Neural cell (in vitro differentiated cells): ENCODE measurements around the gene NME7. TPM values are rescaled to one million over a fixed set of nuclear protein-coding genes. Genes with fewer than 3 reads are reported as not detected.

Experiments
- H2AFZ ChIP-seq: fragments of 200-600, 300-800 bp; sonication (generic), shearing (Covaris generic); 2 replicates; pipeline ENCODE4 v1.6.0; 2014; ENCODE audit warnings: low read depth, mild to moderate bottlenecking, antibody characterized with exemption, low read length, moderate library complexity
- H3F3A ChIP-seq: fragments of 200-600 bp; shearing (Covaris generic); 2 replicates; pipeline ENCODE4 v1.6.1; 2016; ENCODE audit warnings: mild to moderate bottlenecking, moderate library complexity, mixed read lengths, antibody characterized with exemption, low read length; ENCODE audit not compliant: insufficient read depth, poor library complexity, severe bottlenecking
- H3K27ac ChIP-seq: fragments of 200-600, 300-800 bp; sonication (generic), shearing (Covaris generic); 2 replicates; pipeline ENCODE4 v1.5.1; 2014; ENCODE audit warnings: mild to moderate bottlenecking, low read length, moderate library complexity
- H3K27me3 ChIP-seq: fragments of 300-800, 200-600 bp; sonication (generic), shearing (Covaris generic); 2 replicates; pipeline ENCODE4 v1.6.0; 2014; ENCODE audit warnings: mild to moderate bottlenecking, low read depth, low read length, moderate library complexity; ENCODE audit not compliant: insufficient read depth
- H3K36me3 ChIP-seq: fragments of 300-800, 200-600 bp; sonication (generic), shearing (Covaris generic); 2 replicates; pipeline ENCODE4 v1.5.1; 2014; ENCODE audit warnings: mild to moderate bottlenecking, antibody characterized with exemption, low read length, moderate library complexity; ENCODE audit not compliant: insufficient read depth
- H3K4me2 ChIP-seq: fragments of 300-800, 200-600 bp; sonication (generic), shearing (Covaris generic); 2 replicates; pipeline ENCODE4 v1.6.0; 2014; ENCODE audit warnings: mild to moderate bottlenecking, low read length
- H3K4me3 ChIP-seq: fragments of 300-800, 200-600 bp; sonication (generic), shearing (Covaris generic); 2 replicates; pipeline ENCODE4 v1.5.1; 2014; ENCODE audit warnings: mild to moderate bottlenecking, low read length, moderate library complexity
- H3K79me2 ChIP-seq: fragments of 200-600 bp; shearing (Covaris generic); replicated peaks from 2 replicates; pipeline ENCODE4 v1.6.0; 2014; ENCODE audit warnings: mild to moderate bottlenecking, low read length, moderate library complexity; ENCODE audit not compliant: insufficient read depth
- H3K9ac ChIP-seq: fragments of 300-800, 200-600 bp; sonication (generic), shearing (Covaris generic); 2 replicates; pipeline ENCODE4 v1.6.1; 2016; ENCODE audit warnings: mild to moderate bottlenecking, low read length, mixed read lengths
- H3K9me2 ChIP-seq: fragments of 200-600 bp; shearing (Covaris generic); 2 replicates; pipeline ENCODE4 v1.6.1; 2016; ENCODE audit warnings: mild to moderate bottlenecking, low read length, mixed read lengths; ENCODE audit not compliant: insufficient read depth
- H3K9me3 ChIP-seq: fragments of 200-600, 300-800 bp; sonication (generic), shearing (Covaris generic); 2 replicates; pipeline ENCODE4 v1.6.1; 2016; ENCODE audit warnings: mild to moderate bottlenecking, mixed run types, low read length, moderate library complexity, mixed read lengths
- H4K20me1 ChIP-seq: fragments of 200-600 bp; shearing (Covaris generic); 2 replicates; pipeline ENCODE4 v1.6.1; 2016; ENCODE audit warnings: mild to moderate bottlenecking, mixed run types; ENCODE audit not compliant: insufficient read depth
- EP300 ChIP-seq: fragments of 450-650 bp; conservative IDR thresholded peaks from 2 replicates; pipeline ENCODE4 v1.6.1; 2014; ENCODE audit warnings: antibody characterized with exemption, mild to moderate bottlenecking, moderate library complexity; ENCODE audit not compliant: poor library complexity, severe bottlenecking
- EZH2 ChIP-seq: fragments of 200-600, 300-800 bp; shearing (Covaris generic), sonication (generic); IDR thresholded peaks from 2 replicates; pipeline ENCODE4 v1.6.1; 2014; ENCODE audit warnings: antibody characterized with exemption, low read length, borderline replicate concordance, mild to moderate bottlenecking; ENCODE audit not compliant: insufficient read depth, poor library complexity, severe bottlenecking
- MXI1 ChIP-seq: fragments of 450-650 bp; conservative IDR thresholded peaks from 2 replicates; pipeline ENCODE4 v1.6.1; 2014; ENCODE audit warnings: antibody characterized with exemption, mild to moderate bottlenecking; ENCODE audit not compliant: poor library complexity, severe bottlenecking
- POLR2AphosphoS5 ChIP-seq: IDR thresholded peaks from 2 replicates; pipeline ENCODE4 v1.6.1; 2012
- RAD21 ChIP-seq: fragments of 450-650 bp; conservative IDR thresholded peaks from 2 replicates; pipeline ENCODE4 v1.6.1; 2014; ENCODE audit warnings: antibody characterized with exemption, mild to moderate bottlenecking, moderate library complexity
- REST ChIP-seq: IDR thresholded peaks from 2 replicates; pipeline ENCODE4 v1.6.1; 2012; ENCODE audit warnings: borderline replicate concordance
- SMC3 ChIP-seq: fragments of 450-650 bp; conservative IDR thresholded peaks from 2 replicates; pipeline ENCODE4 v1.6.1; 2014; ENCODE audit warnings: antibody characterized with exemption, mild to moderate bottlenecking, moderate library complexity; ENCODE audit not compliant: poor library complexity
- TAF1 ChIP-seq: IDR thresholded peaks from 2 replicates; pipeline ENCODE4 v1.6.1; 2012; ENCODE audit warnings: low read depth
- polyA plus RNA-seq: library from polyadenylated mRNA; depleted of rRNA; stranded (reverse); fragments of >200 nt; gene quantifications from 2 replicates; pipeline ENCODE4 v1.2.3, GENCODE V29; 2014
- TF ChIP-seq, protein P1 (sequence below): fragments of 450-650 bp; IDR thresholded peaks from 2 replicates; pipeline ENCODE4 v1.5.1; 2014; ENCODE audit warnings: antibody characterized with exemption, mild to moderate bottlenecking, moderate library complexity; ENCODE audit not compliant: poor library complexity, severe bottlenecking

Gene NME7
- polyA plus RNA-seq, 1 donor from 2014 or later = 42.4 TPM

GRCh38 chr1:169193191-169193850, 174.3 kb downstream of the NME7 start:
- Histone ChIP-seq H3K79me2 (no peaks in the 10 kb centered on the region), H4K20me1 (no peaks in the 10 kb centered on the region), H2AFZ (no peak overlapping the region), H3K36me3 (no peaks in the 10 kb centered on the region), H3K27ac (no peak overlapping the region), H3K4me2 (no peak overlapping the region), H3K9me3 (no peaks in the 10 kb centered on the region), H3K9me2 (no peaks in the 10 kb centered on the region), H3F3A (no peaks in the 10 kb centered on the region), H3K9ac (no peak overlapping the region), H3K27me3 (no peaks in the 10 kb centered on the region), H3K4me3 (no peak overlapping the region)
- no peak for TF ChIP-seq TAF1

GRCh38 chr1:169186106-169186505, 181.5 kb downstream of the NME7 start:
- no peak overlapping the region for H3K9ac ChIP-seq
- H3K9me3 ChIP-seq = no peaks in the 10 kb centered on the region
- H2AFZ ChIP-seq = no peak overlapping the region
- H3K79me2 ChIP-seq = no peaks in the 10 kb centered on the region
- no peaks in the 10 kb centered on the region for H3K9me2 ChIP-seq
- no peaks in the 10 kb centered on the region for H4K20me1 ChIP-seq
- no peak overlapping the region for H3K4me2 ChIP-seq
- TF ChIP-seq REST (no peak), SMC3 (no peak), MXI1 (no peak), EZH2 (no peak), RAD21 (no peak), TAF1 (no peak), EP300 (no peak), POLR2AphosphoS5 (no peak)
- TF ChIP-seq, protein P1, sequence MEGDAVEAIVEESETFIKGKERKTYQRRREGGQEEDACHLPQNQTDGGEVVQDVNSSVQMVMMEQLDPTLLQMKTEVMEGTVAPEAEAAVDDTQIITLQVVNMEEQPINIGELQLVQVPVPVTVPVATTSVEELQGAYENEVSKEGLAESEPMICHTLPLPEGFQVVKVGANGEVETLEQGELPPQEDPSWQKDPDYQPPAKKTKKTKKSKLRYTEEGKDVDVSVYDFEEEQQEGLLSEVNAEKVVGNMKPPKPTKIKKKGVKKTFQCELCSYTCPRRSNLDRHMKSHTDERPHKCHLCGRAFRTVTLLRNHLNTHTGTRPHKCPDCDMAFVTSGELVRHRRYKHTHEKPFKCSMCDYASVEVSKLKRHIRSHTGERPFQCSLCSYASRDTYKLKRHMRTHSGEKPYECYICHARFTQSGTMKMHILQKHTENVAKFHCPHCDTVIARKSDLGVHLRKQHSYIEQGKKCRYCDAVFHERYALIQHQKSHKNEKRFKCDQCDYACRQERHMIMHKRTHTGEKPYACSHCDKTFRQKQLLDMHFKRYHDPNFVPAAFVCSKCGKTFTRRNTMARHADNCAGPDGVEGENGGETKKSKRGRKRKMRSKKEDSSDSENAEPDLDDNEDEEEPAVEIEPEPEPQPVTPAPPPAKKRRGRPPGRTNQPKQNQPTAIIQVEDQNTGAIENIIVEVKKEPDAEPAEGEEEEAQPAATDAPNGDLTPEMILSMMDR = no peak
- no peak overlapping the region for H3K27ac ChIP-seq
- no peaks in the 10 kb centered on the region for H3F3A ChIP-seq
- no peak overlapping the region for H3K4me3 ChIP-seq
- H3K27me3 ChIP-seq = no peaks in the 10 kb centered on the region
- H3K36me3 ChIP-seq = no peaks in the 10 kb centered on the region
